Activated B cell treated with CpG ODN at 0.5 μM for 24 hours (primary cell): ENCODE measurements around the gene ARHGAP12. TPM values are rescaled to one million over a fixed set of nuclear protein-coding genes. Genes with fewer than 3 reads are reported as not detected.

Experiments
- ATAC-seq: fragments of 200-7000 bp; cut with Tn5 transposase; one replicate; pipeline ENCODE4 v1.10.0; 2021; ENCODE audit warnings: low read depth, mild to moderate bottlenecking, moderate library complexity
- CTCF ChIA-PET: fragments of 350-600 bp; sonication (Branson Sonifier 250); formaldehyde crosslinking; loops from one replicate; lab custom pipeline; 2021; ENCODE audit warnings: antibody characterized with exemption; lab: Charles Lee
- POLR2A ChIA-PET: fragments of 350-600 bp; sonication (Branson Sonifier 250); formaldehyde crosslinking; loops from one replicate; lab custom pipeline; 2021; ENCODE audit warnings: antibody characterized with exemption; lab: Charles Lee
- DNase-seq: peaks from one replicate; pipeline ENCODE4 v3.0.0; 2022
- H3K27ac Mint-ChIP-seq: one replicate; pipeline ENCODE4 v1.8.0; 2020; ENCODE audit warnings: mixed read lengths
- H3K27me3 Mint-ChIP-seq: one replicate; pipeline ENCODE4 v1.8.0; 2021; ENCODE audit warnings: mixed read lengths
- H3K36me3 Mint-ChIP-seq: one replicate; pipeline ENCODE4 v1.8.0; 2021; ENCODE audit warnings: low read depth, mixed read lengths
- H3K4me1 Mint-ChIP-seq: one replicate; pipeline ENCODE4 v1.8.0; 2021; ENCODE audit warnings: mixed read lengths
- H3K4me3 Mint-ChIP-seq: one replicate; pipeline ENCODE4 v1.8.0; 2020; ENCODE audit warnings: mild to moderate bottlenecking, mixed read lengths
- H3K9me3 Mint-ChIP-seq: one replicate; pipeline ENCODE4 v1.8.0; 2020; ENCODE audit warnings: mixed read lengths
- CTCF ChIP-seq: fragments of 200-600 bp; IDR thresholded peaks from one replicate; pipeline ENCODE4 v1.8.0; 2022; ENCODE audit warnings: antibody characterized with exemption, mild to moderate bottlenecking
- intact Hi-C: fragments of 100-400 bp; cut with micrococcal nuclease; formaldehyde crosslinking; loops from one replicate; pipeline ENCODE4 v1.15.1; 2024
- total RNA-seq: library from RNA; stranded (reverse); gene quantifications from 2 replicates; pipeline ENCODE4 v1.2.3, GENCODE V29; 2022

Gene ARHGAP12
- total RNA-seq, 1 donor from 2014 or later, result 23.2 TPM

GRCh38 chr10:31820778-31821369 lies 107.8 kb downstream of the ARHGAP12 start:
- H3K4me3 Mint-ChIP-seq, result no peak overlapping the region
- H3K9me3 Mint-ChIP-seq, result no peaks in the 10 kb centered on the region
- no peak for DNase-seq
- no peaks in the 10 kb centered on the region for H3K27me3 Mint-ChIP-seq
- ChIA-PET POLR2A (no interaction called here), CTCF (interaction anchor here (1.7 kb wide), 1 partner anchor 42 kb away, joined by 5 read pairs; no protein-coding TSS in a partner anchor)
- H3K27ac Mint-ChIP-seq, result no peak overlapping the region
- no peak for ATAC-seq
- no peak for TF ChIP-seq CTCF
- peaks cover 56% of the 10 kb centered on the region for H3K36me3 Mint-ChIP-seq
- H3K4me1 Mint-ChIP-seq, result no peaks in the 10 kb centered on the region
- intact Hi-C loops, result no loop called here

GRCh38 chr10:31820096-31820495 lies 108.5 kb downstream of the ARHGAP12 start:
- peaks cover 52% of the 10 kb centered on the region for H3K36me3 Mint-ChIP-seq
- intact Hi-C loops, result no loop called here
- H3K27ac Mint-ChIP-seq, result no peak overlapping the region
- H3K9me3 Mint-ChIP-seq, result no peaks in the 10 kb centered on the region
- no peaks in the 10 kb centered on the region for H3K4me1 Mint-ChIP-seq
- no peak overlapping the region for H3K4me3 Mint-ChIP-seq
- TF ChIP-seq CTCF, result no peak
- no peaks in the 10 kb centered on the region for H3K27me3 Mint-ChIP-seq
- DNase-seq, result no peak
- no peak for ATAC-seq
- POLR2A ChIA-PET, result no interaction called here
- CTCF ChIA-PET, result no interaction called here

GRCh38 chr10:31819391-31819820 lies 109.2 kb downstream of the ARHGAP12 start:
- intact Hi-C loops, result no loop called here
- DNase-seq, result no peak
- H3K27ac Mint-ChIP-seq, result no peak overlapping the region
- ATAC-seq, result no peak
- peaks cover 52% of the 10 kb centered on the region for H3K36me3 Mint-ChIP-seq
- POLR2A ChIA-PET, result no interaction called here
- H3K27me3 Mint-ChIP-seq, result no peaks in the 10 kb centered on the region
- H3K4me1 Mint-ChIP-seq, result no peaks in the 10 kb centered on the region
- no peak for TF ChIP-seq CTCF
- H3K4me3 Mint-ChIP-seq, result no peak overlapping the region
- H3K9me3 Mint-ChIP-seq, result no peaks in the 10 kb centered on the region
- CTCF ChIA-PET, result no interaction called here

- peaks cover 43% of the 10 kb centered on the region for H3K36me3 Mint-ChIP-seq
- no peaks in the 10 kb centered on the region for H3K4me1 Mint-ChIP-seq
- no peak overlapping the region for H3K27ac Mint-ChIP-seq
- intact Hi-C loops, result no loop called here
- DNase-seq (no peak), ATAC-seq (no peak)
- CTCF ChIA-PET, result no interaction called here
- H3K4me3 Mint-ChIP-seq, result no peak overlapping the region
- POLR2A ChIA-PET, result no interaction called here
- no peaks in the 10 kb centered on the region for H3K9me3 Mint-ChIP-seq
- TF ChIP-seq CTCF, result no peak
- no peaks in the 10 kb centered on the region for H3K27me3 Mint-ChIP-seq
These were observed 112.3 kb downstream of the ARHGAP12 start for GRCh38 chr10:31816318-31816717.

- Mint-ChIP-seq H3K4me3 (no peak overlapping the region), H3K27me3 (no peaks in the 10 kb centered on the region), H3K27ac (peak overlapping the region; percentile 6), H3K4me1 (peaks cover 7% of the 10 kb centered on the region), H3K36me3 (peaks cover 44% of the 10 kb centered on the region), H3K9me3 (no peaks in the 10 kb centered on the region)
- TF ChIP-seq CTCF, result no peak
- ChIA-PET POLR2A (interaction anchor here (1.0 kb wide), 1 partner anchor 777 kb away, joined by 3 read pairs; the partner anchor contains the start of gene ZNF438), CTCF (interaction anchor here (0.6 to 5.8 kb wide), 7 partner anchors 713 to 1169 kb away, joined by 3 to 57 read pairs (median 5); partner anchors contain the start of gene ZNF438)
- intact Hi-C loops, result loop anchor here (1.0 kb wide), 7 partner anchors 317 to 1137 kb away; partner anchors contain the start of gene ZNF438
- DNase-seq, result no peak
- ATAC-seq, result no peak
These were observed 120.1 kb downstream of the ARHGAP12 start for GRCh38 chr10:31808258-31809218.
